ENCODE measurements around the gene HNRNPLL.

DNA sequence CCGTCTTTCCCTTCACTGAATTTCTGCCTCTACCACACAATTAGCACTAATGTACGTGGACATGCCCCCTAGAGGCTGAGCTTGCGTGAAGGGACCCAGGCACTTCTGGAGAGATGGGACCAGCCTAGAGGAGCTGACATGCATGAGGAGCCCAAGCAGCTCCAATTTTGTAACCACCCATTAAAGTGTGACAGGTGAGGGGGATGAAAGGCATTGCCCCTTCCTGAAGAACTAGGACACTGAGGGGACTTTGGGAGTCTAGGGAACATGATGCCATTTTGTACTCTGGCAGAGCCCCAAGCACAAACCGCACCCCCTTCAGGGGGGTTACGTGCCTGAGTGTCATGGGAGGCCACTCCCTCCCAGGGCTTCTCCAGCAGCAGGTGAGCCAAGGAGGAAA lies 63.6 kb downstream of the HNRNPLL start:
- no peak for TF ChIP-seq POLR2A (IDR thresholded peaks at IDR 0.05)
- no peak for TF ChIP-seq CTCF (IDR thresholded peaks at IDR 0.05)

All from heart left ventricle (tissue), 13 donors.